Testis (tissue), 2 donors: ENCODE measurements around the gene RNASEH2A.

Experiments
- POLR2A ChIP-seq: fragments of 450-650 bp; IDR thresholded peaks from one replicate; pipeline ENCODE4 v1.6.1; 2017; ENCODE audit warnings: antibody characterized with exemption, mild to moderate bottlenecking, moderate library complexity
- TF ChIP-seq, protein P1 (sequence below), 3 experiments: fragments of 450-650 bp in 2 of 3; fragments of 200-600 bp in 1 of 3; sonication (generic) in 1 of 3; IDR thresholded peaks; one replicate each; pipeline ENCODE4 v1.5.1; 2016 to 2019; ENCODE audit warnings: antibody characterized with exemption in 3 of 3, mild to moderate bottlenecking in 2 of 3, moderate library complexity in 1 of 3

DNA sequence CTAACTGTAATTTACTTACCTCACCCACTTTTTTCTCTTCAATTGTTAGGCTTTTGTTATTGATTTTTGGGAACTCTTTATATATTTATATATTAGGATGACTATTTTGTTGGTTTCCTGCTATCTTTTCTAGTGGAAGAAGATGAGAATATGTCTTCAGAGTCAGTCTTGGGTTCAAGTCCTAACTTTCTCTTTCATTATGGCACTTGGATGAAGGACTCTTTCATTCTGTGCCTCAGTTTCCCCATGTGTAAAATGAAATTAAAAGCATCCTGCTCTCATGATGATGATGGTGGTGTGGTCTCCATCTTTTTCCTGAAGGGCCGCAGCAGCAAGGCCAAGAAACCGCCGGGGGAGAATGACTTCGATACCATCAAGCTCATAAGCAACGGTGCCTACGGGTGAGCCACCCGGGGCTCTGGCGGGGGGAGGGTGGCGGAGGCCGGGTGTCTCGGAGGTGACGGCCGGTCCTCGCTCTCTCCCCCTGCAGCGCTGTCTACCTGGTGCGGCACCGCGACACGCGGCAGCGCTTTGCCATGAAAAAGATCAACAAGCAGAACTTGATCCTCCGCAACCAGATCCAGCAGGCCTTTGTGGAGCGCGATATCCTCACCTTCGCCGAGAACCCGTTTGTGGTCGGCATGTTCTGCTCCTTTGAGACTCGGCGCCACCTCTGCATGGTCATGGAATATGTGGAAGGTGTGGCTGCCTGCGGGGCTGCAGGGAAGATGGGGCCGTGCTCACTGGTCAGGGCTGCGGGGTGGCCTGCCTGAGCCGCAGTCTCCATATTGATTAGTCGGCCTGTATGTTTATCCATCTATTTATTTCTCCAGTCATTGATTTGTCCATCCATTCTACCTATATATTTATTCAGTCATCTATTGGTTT is 51.9 kb downstream of the RNASEH2A start:
- TF ChIP-seq, protein P1, sequence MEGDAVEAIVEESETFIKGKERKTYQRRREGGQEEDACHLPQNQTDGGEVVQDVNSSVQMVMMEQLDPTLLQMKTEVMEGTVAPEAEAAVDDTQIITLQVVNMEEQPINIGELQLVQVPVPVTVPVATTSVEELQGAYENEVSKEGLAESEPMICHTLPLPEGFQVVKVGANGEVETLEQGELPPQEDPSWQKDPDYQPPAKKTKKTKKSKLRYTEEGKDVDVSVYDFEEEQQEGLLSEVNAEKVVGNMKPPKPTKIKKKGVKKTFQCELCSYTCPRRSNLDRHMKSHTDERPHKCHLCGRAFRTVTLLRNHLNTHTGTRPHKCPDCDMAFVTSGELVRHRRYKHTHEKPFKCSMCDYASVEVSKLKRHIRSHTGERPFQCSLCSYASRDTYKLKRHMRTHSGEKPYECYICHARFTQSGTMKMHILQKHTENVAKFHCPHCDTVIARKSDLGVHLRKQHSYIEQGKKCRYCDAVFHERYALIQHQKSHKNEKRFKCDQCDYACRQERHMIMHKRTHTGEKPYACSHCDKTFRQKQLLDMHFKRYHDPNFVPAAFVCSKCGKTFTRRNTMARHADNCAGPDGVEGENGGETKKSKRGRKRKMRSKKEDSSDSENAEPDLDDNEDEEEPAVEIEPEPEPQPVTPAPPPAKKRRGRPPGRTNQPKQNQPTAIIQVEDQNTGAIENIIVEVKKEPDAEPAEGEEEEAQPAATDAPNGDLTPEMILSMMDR (IDR thresholded peaks at IDR 0.05) = no peak
- TF ChIP-seq POLR2A = no peak
